ENCODE measurements around the gene SMIM22.

Gene SMIM22

GRCh38 chr16:4795181-4795827, at the start of gene SMIM22:
TSS of gene SMIM22 (plus strand) at chr16:4795369. CDS start at chr16:4795735, 366 bp downstream.
- DNase-seq (ENCODE audit: low read depth), result no peak

GRCh38 chr16:4746215-4746614, 49.0 kb upstream of the SMIM22 start:
- no peak for DNase-seq (ENCODE audit: low read depth)

- no peak for DNase-seq (ENCODE audit: low read depth)
Measured at GRCh38 chr16:4746991-4747574, 48.1 kb upstream of the SMIM22 start.

GRCh38 chr16:4747906-4748681, 47.1 kb upstream of the SMIM22 start:
- no peak for DNase-seq (ENCODE audit: low read depth)

- DNase-seq (ENCODE audit: low read depth), result no peak
Measured at GRCh38 chr16:4748682-4749411, 46.3 kb upstream of the SMIM22 start.

- no peak for DNase-seq (ENCODE audit: low read depth)
Measured at GRCh38 chr16:4749700-4750257, 45.4 kb upstream of the SMIM22 start.

GRCh38 chr16:4750896-4751295, 44.3 kb upstream of the SMIM22 start:
- DNase-seq (ENCODE audit: low read depth), result no peak

GRCh38 chr16:4752351-4753100, 42.6 kb upstream of the SMIM22 start:
- DNase-seq (ENCODE audit: low read depth), result no peak

GRCh38 chr16:4753227-4753626, 41.9 kb upstream of the SMIM22 start:
- DNase-seq (ENCODE audit: low read depth), result no peak

- no peak for DNase-seq (ENCODE audit: low read depth)
Measured at GRCh38 chr16:4754865-4755264, 40.3 kb upstream of the SMIM22 start.

GRCh38 chr16:4755687-4756086, 39.5 kb upstream of the SMIM22 start:
- no peak for DNase-seq (ENCODE audit: low read depth)

GRCh38 chr16:4760221-4760910, 34.8 kb upstream of the SMIM22 start:
- DNase-seq (ENCODE audit: low read depth), result no peak

GRCh38 chr16:4762205-4762604, 33.0 kb upstream of the SMIM22 start:
- no peak for DNase-seq (ENCODE audit: low read depth)

- DNase-seq (ENCODE audit: low read depth), result no peak
Measured at GRCh38 chr16:4763791-4764190, 31.4 kb upstream of the SMIM22 start.

- no peak for DNase-seq (ENCODE audit: low read depth)
Measured at GRCh38 chr16:4765511-4766474, 29.4 kb upstream of the SMIM22 start.

- peak; percentile 71 for DNase-seq (ENCODE audit: low read depth)
Measured at GRCh38 chr16:4766875-4767628, 28.1 kb upstream of the SMIM22 start, which contains the start of gene ZNF500. TSS of gene ZNF500 (minus strand) at chr16:4767162. CDS start at chr16:4765978, 1,184 bp downstream.

GRCh38 chr16:4767872-4768548, 27.2 kb upstream of the SMIM22 start:
- DNase-seq (ENCODE audit: low read depth), result no peak
